ENCODE measurements around the gene MAP4K4.
A peak's percentile ranks its signal among the peaks of the same experiment; 100 is the strongest.

The MAP4K4 gene

DNA sequence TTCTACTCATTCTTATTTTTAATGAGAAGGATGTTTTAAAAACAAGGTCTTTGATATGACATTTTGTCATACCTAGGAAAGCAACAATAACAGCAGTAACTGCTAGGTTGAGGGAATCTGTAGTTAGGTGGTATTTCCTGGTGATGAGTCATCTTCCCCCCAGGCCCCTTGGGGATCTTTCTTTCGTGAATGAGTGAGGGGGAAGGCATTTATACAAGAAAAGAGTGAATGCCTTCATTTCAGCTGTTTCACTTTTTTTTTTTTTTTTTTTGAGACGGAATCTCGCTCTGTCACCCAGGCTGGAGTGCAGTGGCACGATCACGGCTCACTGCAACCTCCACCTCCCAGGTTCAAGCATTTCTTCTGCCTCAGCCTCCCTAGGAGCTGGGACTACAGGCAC lies 108.6 kb downstream of the MAP4K4 start:
- Histone ChIP-seq H2AFZ (ENCODE audit: low read depth, low read length) (no peak overlapping the region), H3K4me3 (ENCODE audit: low read length) (no peak overlapping the region; the same call in 1 of the 2 replicates), H3K9ac (ENCODE audit: low read length) (peak overlapping the region; percentile 37; the same call in 1 of the 2 replicates), H3K4me2 (ENCODE audit: low read length) (peak overlapping the region; percentile 90), H3K79me2 (ENCODE audit: low read length) (peaks cover 87% of the 10 kb centered on the region), H3K27me3 (ENCODE audit: low read depth, low read length) (no peaks in the 10 kb centered on the region), H3K4me1 (ENCODE audit: low read length) (peaks cover 25% of the 10 kb centered on the region), H3K27ac (ENCODE audit: low read length) (no peak overlapping the region), H3K9me3 (ENCODE audit: insufficient read depth, low read length) (no peaks in the 10 kb centered on the region), H3K36me3 (replicated peaks; ENCODE audit: low read depth, low read length) (peaks cover 10% of the 10 kb centered on the region), H4K20me1 (ENCODE audit: insufficient read depth, low read length) (peaks cover 84% of the 10 kb centered on the region)
- TF ChIP-seq EZH2phosphoT487 (IDR thresholded peaks at IDR 0.05; ENCODE audit: low read depth), result no peak
- TF ChIP-seq, protein P1, sequence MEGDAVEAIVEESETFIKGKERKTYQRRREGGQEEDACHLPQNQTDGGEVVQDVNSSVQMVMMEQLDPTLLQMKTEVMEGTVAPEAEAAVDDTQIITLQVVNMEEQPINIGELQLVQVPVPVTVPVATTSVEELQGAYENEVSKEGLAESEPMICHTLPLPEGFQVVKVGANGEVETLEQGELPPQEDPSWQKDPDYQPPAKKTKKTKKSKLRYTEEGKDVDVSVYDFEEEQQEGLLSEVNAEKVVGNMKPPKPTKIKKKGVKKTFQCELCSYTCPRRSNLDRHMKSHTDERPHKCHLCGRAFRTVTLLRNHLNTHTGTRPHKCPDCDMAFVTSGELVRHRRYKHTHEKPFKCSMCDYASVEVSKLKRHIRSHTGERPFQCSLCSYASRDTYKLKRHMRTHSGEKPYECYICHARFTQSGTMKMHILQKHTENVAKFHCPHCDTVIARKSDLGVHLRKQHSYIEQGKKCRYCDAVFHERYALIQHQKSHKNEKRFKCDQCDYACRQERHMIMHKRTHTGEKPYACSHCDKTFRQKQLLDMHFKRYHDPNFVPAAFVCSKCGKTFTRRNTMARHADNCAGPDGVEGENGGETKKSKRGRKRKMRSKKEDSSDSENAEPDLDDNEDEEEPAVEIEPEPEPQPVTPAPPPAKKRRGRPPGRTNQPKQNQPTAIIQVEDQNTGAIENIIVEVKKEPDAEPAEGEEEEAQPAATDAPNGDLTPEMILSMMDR (IDR thresholded peaks at IDR 0.05; ENCODE audit: low read depth, low read length), result no peak

DNA sequence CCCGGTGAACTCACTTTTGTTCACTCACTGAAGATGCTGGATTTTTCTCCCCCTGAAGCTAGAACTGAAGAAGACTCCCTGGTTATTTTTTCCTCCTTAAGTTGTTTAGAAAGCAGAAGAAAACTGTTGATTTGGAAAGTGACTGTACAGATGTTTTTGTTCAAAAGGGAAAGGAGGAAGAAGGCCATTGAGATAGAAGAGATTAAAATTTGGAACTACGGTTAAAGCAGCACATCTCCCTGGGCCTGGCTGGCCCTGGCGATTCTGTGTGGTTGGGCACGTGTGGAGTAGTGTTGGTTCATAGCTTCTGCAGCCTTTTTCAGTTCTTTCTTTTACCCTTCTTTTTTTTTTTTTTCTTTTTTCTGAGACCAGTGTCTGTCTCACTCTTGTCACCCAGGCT lies 109.2 kb downstream of the MAP4K4 start:
- Histone ChIP-seq H3K79me2 (ENCODE audit: low read length) (peaks cover 87% of the 10 kb centered on the region), H3K4me2 (ENCODE audit: low read length) (peak overlapping the region; percentile 90)

DNA sequence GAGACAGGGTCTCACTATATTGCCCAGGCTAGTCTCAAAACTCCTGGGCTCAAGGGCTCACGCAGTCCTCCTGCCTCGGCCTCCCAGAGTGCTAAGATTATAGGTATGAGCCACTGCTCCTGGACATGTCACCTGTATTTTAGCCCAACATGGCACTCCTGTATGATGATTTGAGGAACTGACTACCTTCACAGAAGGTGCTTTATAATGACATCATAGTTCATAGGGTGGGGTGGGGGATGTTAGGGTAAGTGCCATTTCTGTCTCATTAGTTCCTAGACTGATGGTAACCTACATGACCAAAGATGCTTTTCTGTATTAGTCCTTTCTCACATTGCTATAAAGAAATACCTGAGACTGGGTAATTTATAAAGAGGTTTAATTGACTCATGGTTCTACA lies 109.7 kb downstream of the MAP4K4 start:
- Histone ChIP-seq H3K4me3 (ENCODE audit: low read length) (no peak overlapping the region), H3K9ac (ENCODE audit: low read length) (no peak overlapping the region)

More for the DNA sequence above, 109.2 kb downstream of the MAP4K4 start:
- peak overlapping the region; percentile 60 for H3K4me3 ChIP-seq (ENCODE audit: low read length)
- H3K27ac ChIP-seq (ENCODE audit: low read length), result peak overlapping the region; percentile 32
- H4K20me1 ChIP-seq (ENCODE audit: insufficient read depth, low read length), result peaks cover 84% of the 10 kb centered on the region
- no peak overlapping the region for H2AFZ ChIP-seq (ENCODE audit: low read depth, low read length)
- H3K9me3 ChIP-seq (ENCODE audit: insufficient read depth, low read length), result no peaks in the 10 kb centered on the region
- peaks cover 25% of the 10 kb centered on the region for H3K4me1 ChIP-seq (ENCODE audit: low read length)
- H3K36me3 ChIP-seq (replicated peaks; ENCODE audit: low read depth, low read length), result peaks cover 6% of the 10 kb centered on the region
- TF ChIP-seq, protein P1 (IDR thresholded peaks at IDR 0.05; ENCODE audit: low read depth, low read length), result no peak
- no peak for TF ChIP-seq EZH2phosphoT487 (IDR thresholded peaks at IDR 0.05; ENCODE audit: low read depth)
- no peaks in the 10 kb centered on the region for H3K27me3 ChIP-seq (ENCODE audit: low read depth, low read length)
- peak overlapping the region; percentile 37; the same call in 1 of the 2 replicates for H3K9ac ChIP-seq (ENCODE audit: low read length)

DNA sequence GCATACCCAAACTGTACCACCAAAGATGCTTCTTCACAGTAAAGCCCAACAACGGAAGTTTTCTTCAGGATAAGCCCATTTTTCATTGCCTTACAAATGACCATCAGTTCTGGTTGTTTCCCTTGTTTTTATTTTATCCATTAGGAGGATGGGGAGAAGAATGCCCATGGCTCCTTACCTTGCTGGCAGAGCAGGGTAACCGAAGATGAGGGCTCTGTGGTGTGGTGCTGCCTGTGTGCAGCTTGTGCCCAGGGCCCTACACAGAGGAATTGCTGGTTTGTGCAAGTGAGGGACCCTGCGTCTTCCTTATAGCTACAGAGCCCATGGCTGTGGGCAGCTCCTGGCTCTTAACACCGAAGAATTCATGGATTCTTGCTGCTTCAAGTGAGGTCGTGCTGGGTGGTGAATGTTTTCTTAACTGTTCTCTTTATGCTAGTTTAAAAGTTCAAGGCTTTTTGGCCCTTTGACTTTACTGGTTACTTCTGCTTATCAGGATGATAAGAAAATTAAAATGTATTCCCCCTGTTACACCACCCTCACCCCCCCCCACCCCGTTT lies 110.6 kb downstream of the MAP4K4 start:
- Histone ChIP-seq H3K27me3 (ENCODE audit: low read depth, low read length) (no peaks in the 10 kb centered on the region), H2AFZ (ENCODE audit: low read depth, low read length) (no peak overlapping the region), H3K4me2 (ENCODE audit: low read length) (no peak overlapping the region), H3K27ac (ENCODE audit: low read length) (no peak overlapping the region), H3K4me1 (ENCODE audit: low read length) (peaks cover 25% of the 10 kb centered on the region), H3K79me2 (ENCODE audit: low read length) (peaks cover 87% of the 10 kb centered on the region), H3K9me3 (ENCODE audit: insufficient read depth, low read length) (no peaks in the 10 kb centered on the region), H4K20me1 (ENCODE audit: insufficient read depth, low read length) (peaks cover 81% of the 10 kb centered on the region), H3K36me3 (replicated peaks; ENCODE audit: low read depth, low read length) (peaks cover 10% of the 10 kb centered on the region), H3K4me3 (ENCODE audit: low read length) (no peak overlapping the region), H3K9ac (ENCODE audit: low read length) (no peak overlapping the region)
- TF ChIP-seq, protein P1 (IDR thresholded peaks at IDR 0.05; ENCODE audit: low read depth, low read length), result no peak
- no peak for TF ChIP-seq EZH2phosphoT487 (IDR thresholded peaks at IDR 0.05; ENCODE audit: low read depth)

More for the DNA sequence above, 109.7 kb downstream of the MAP4K4 start:
- TF ChIP-seq EZH2phosphoT487 (IDR thresholded peaks at IDR 0.05; ENCODE audit: low read depth), result no peak
- TF ChIP-seq, protein P1 (IDR thresholded peaks at IDR 0.05; ENCODE audit: low read depth, low read length), result no peak
- Histone ChIP-seq H2AFZ (ENCODE audit: low read depth, low read length) (no peak overlapping the region), H4K20me1 (ENCODE audit: insufficient read depth, low read length) (peaks cover 84% of the 10 kb centered on the region), H3K27ac (ENCODE audit: low read length) (no peak overlapping the region), H3K4me2 (ENCODE audit: low read length) (peak overlapping the region; percentile 90), H3K4me1 (ENCODE audit: low read length) (peaks cover 25% of the 10 kb centered on the region), H3K36me3 (replicated peaks; ENCODE audit: low read depth, low read length) (peaks cover 9% of the 10 kb centered on the region), H3K27me3 (ENCODE audit: low read depth, low read length) (no peaks in the 10 kb centered on the region), H3K79me2 (ENCODE audit: low read length) (peaks cover 87% of the 10 kb centered on the region), H3K9me3 (ENCODE audit: insufficient read depth, low read length) (no peaks in the 10 kb centered on the region)
